Measurements from ENCODE around the gene PIGU. TPM values are rescaled to one million over a fixed set of nuclear protein-coding genes. Genes with fewer than 3 reads are reported as not detected.

Gene PIGU
- polyA plus RNA-seq, 1 of the 3 experiments (the other 2 are of a cell fraction): 40.3 TPM

DNA sequence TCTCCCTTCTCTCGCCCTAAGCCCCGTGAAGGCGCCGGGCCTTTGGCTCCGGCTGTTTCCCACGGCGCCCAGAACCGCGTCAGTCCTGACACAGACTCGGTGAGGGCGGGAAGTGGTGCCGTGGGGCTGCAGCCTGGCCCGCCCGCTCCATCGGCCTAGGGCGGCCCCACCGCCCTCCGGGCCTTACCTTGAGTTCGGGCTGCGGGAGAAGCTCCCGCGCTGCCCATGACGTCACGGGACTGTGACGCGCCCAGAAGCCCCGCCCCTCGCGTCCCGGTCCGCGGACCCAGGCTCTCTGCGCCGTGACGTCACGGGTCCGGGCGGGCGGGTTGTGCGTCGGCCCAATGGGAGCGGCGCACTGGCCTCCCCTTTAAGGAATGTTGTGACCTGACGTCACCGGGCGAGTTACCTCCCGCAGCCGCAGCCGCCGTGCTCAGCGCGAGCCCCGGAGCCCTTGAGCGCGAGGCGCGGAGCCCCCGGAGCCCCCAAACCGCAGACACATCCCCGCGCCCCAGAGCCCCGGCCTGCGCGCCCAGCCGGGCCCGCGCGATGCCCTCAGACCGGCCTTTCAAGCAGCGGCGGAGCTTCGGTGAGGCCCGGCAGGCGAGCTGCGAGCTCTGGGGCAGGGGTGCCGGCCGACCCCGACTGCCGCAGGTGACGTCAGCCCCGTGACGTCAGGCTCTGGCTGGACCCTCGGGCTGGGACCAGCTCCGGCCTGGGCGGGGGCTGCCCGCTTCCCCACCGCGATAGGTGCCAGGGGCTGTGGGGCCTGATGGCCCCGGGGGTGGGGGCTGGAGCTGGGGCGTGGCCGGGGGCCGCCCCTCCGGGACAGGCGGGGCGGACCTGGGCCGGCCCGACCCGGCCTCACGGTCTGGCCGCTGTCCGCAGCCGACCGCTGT is 118.3 kb downstream of the PIGU start, which contains the start of gene MAP1LC3A:
Gene MAP1LC3A (plus strand): TSS at position 399 of the 899 bp plus-strand sequence. CDS start 151 bp downstream, at position 550.
- ChIA-PET CTCF (interaction anchor here (0.6 to 2.6 kb wide), 13 partner anchors 20 to 563 kb away, joined by 3 to 13 read pairs (median 3); no protein-coding TSS in a partner anchor), POLR2A (interaction anchor here (0.6 to 2.3 kb wide), 9 partner anchors 15 to 884 kb away, joined by 3 to 14 read pairs (median 3); partner anchors contain the start of genes ITCH and TP53INP2)
- H3K79me2 ChIP-seq (ENCODE audit: insufficient read depth): no peaks in the 10 kb centered on the region
- H3K4me1 ChIP-seq (ENCODE audit: control insufficient read depth in 1 of 2, insufficient read depth in 2 of 2, low read depth in 1 of 2, low read length in 1 of 2): peaks cover 0 to 9% of the 10 kb centered on the region in 2 experiments; a peak in 1 of 4 replicates
- H3K9me2 ChIP-seq: no peaks in the 10 kb centered on the region
- H3K9ac ChIP-seq: peak within 1 kb of the TSS; percentile 88
- no peaks in the 10 kb centered on the region for H3F3A ChIP-seq (replicated peaks; ENCODE audit: insufficient read depth)
- peak within 1 kb of the TSS; percentile 94 for H2AFZ ChIP-seq (ENCODE audit: low read depth)
- WGBS (ENCODE audit: low lambda C conversion rate): 3% methylated on average over 37 of the region's 103 CpGs
- H3K4me3 ChIP-seq (ENCODE audit: low read depth in 2 of 2, low read length in 1 of 2): peak within 1 kb of the TSS; percentile 73 to 77
- no peaks in the 10 kb centered on the region for H3K9me3 ChIP-seq
- H3K4me2 ChIP-seq: peak within 1 kb of the TSS; percentile 98
- no peaks in the 10 kb centered on the region for H4K20me1 ChIP-seq (ENCODE audit: insufficient read depth)
- peak within 1 kb of the TSS; percentile 45 to 61; a peak in 2 of 4 replicates for H3K27ac ChIP-seq (ENCODE audit: low read depth in 2 of 2, low read length in 1 of 2)
- no peak; the same call in 1 of the 2 replicates for TF ChIP-seq MXI1 (IDR thresholded peaks at IDR 0.05; ENCODE audit: low read depth, low read length)
- TF ChIP-seq, protein P1, sequence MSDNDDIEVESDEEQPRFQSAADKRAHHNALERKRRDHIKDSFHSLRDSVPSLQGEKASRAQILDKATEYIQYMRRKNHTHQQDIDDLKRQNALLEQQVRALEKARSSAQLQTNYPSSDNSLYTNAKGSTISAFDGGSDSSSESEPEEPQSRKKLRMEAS (IDR thresholded peaks at IDR 0.05; ENCODE audit: low read depth): peak; percentile 47; the same call in 1 of the 2 replicates
- peak; percentile 47; the same call in 1 of the 2 replicates for TF ChIP-seq RCOR1 (IDR thresholded peaks at IDR 0.05; ENCODE audit: low read length)
- TF ChIP-seq RFX5 (IDR thresholded peaks at IDR 0.05; ENCODE audit: low read length): peak; percentile 69
- peak; percentile 22; the same call in 1 of the 2 replicates for TF ChIP-seq POLR2AphosphoS5 (IDR thresholded peaks at IDR 0.05; ENCODE audit: low read depth, low read length)
- no peak for TF ChIP-seq RXRA (IDR thresholded peaks at IDR 0.05; ENCODE audit: borderline replicate concordance, low read depth)
- no peak for TF ChIP-seq SMC3 (IDR thresholded peaks at IDR 0.05; ENCODE audit: low read depth, low read length)
- TF ChIP-seq, protein P2, sequence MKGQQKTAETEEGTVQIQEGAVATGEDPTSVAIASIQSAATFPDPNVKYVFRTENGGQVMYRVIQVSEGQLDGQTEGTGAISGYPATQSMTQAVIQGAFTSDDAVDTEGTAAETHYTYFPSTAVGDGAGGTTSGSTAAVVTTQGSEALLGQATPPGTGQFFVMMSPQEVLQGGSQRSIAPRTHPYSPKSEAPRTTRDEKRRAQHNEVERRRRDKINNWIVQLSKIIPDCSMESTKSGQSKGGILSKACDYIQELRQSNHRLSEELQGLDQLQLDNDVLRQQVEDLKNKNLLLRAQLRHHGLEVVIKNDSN (IDR thresholded peaks at IDR 0.05; ENCODE audit: borderline replicate concordance, low read depth): peak; percentile 48
- TF ChIP-seq FOSL2 (IDR thresholded peaks at IDR 0.05; ENCODE audit: borderline replicate concordance, low read depth): no peak
- TF ChIP-seq MEF2A (IDR thresholded peaks at IDR 0.05; ENCODE audit: borderline replicate concordance, low read depth): no peak
- TF ChIP-seq NRF1 (IDR thresholded peaks at IDR 0.05; ENCODE audit: low read depth, low read length): peak; percentile 23; the same call in 1 of the 2 replicates
- peak; percentile 99 for DNase-seq
- H3K27me3 ChIP-seq (ENCODE audit: insufficient read depth): no peaks in the 10 kb centered on the region
- H3K36me3 ChIP-seq (replicated peaks in 1 of 2; ENCODE audit: control insufficient read depth in 1 of 2, insufficient read depth in 2 of 2, low read length in 1 of 2): peaks cover 0 to 6% of the 10 kb centered on the region in 2 experiments

GRCh38 chr20:34557936-34558319 is 119.0 kb downstream of the PIGU start:
- peaks cover 0 to 12% of the 10 kb centered on the region in 2 experiments; a peak in 1 of 4 replicates for H3K4me1 ChIP-seq (ENCODE audit: control insufficient read depth in 1 of 2, insufficient read depth in 2 of 2, low read depth in 1 of 2, low read length in 1 of 2)
- ChIA-PET CTCF (interaction anchor here (0.6 to 2.6 kb wide), 8 partner anchors 19 to 245 kb away, joined by 3 to 13 read pairs (median 4); no protein-coding TSS in a partner anchor), POLR2A (interaction anchor here (0.6 to 2.3 kb wide), 5 partner anchors 14 to 883 kb away, joined by 3 to 14 read pairs (median 5); partner anchors contain the start of gene TP53INP2)
- TF ChIP-seq NFIC (IDR thresholded peaks at IDR 0.05; ENCODE audit: borderline replicate concordance) (no peak), MXI1 (IDR thresholded peaks at IDR 0.05; ENCODE audit: low read depth, low read length) (no peak), GATA2 (CRISPR knock-in tag; IDR thresholded peaks at IDR 0.05) (no peak), SIN3A (IDR thresholded peaks at IDR 0.05; ENCODE audit: borderline replicate concordance, low read depth, low read length) (no peak), NRF1 (IDR thresholded peaks at IDR 0.05; ENCODE audit: low read depth, low read length) (no peak), JUND (IDR thresholded peaks at IDR 0.05) (no peak), TAF1 (IDR thresholded peaks at IDR 0.05; ENCODE audit: borderline replicate concordance, low read depth, low read length) (no peak), RAD21 (IDR thresholded peaks at IDR 0.05; ENCODE audit: low read length) (no peak), ELF1 (IDR thresholded peaks at IDR 0.05) (no peak)
- TF ChIP-seq, protein P3, sequence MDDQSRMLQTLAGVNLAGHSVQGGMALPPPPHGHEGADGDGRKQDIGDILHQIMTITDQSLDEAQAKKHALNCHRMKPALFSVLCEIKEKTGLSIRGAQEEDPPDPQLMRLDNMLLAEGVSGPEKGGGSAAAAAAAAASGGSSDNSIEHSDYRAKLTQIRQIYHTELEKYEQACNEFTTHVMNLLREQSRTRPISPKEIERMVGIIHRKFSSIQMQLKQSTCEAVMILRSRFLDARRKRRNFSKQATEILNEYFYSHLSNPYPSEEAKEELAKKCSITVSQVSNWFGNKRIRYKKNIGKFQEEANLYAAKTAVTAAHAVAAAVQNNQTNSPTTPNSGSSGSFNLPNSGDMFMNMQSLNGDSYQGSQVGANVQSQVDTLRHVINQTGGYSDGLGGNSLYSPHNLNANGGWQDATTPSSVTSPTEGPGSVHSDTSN (IDR thresholded peaks at IDR 0.05): no peak
- TF ChIP-seq, protein P1 (IDR thresholded peaks at IDR 0.05; ENCODE audit: low read depth): no peak
- TF ChIP-seq, protein P4, sequence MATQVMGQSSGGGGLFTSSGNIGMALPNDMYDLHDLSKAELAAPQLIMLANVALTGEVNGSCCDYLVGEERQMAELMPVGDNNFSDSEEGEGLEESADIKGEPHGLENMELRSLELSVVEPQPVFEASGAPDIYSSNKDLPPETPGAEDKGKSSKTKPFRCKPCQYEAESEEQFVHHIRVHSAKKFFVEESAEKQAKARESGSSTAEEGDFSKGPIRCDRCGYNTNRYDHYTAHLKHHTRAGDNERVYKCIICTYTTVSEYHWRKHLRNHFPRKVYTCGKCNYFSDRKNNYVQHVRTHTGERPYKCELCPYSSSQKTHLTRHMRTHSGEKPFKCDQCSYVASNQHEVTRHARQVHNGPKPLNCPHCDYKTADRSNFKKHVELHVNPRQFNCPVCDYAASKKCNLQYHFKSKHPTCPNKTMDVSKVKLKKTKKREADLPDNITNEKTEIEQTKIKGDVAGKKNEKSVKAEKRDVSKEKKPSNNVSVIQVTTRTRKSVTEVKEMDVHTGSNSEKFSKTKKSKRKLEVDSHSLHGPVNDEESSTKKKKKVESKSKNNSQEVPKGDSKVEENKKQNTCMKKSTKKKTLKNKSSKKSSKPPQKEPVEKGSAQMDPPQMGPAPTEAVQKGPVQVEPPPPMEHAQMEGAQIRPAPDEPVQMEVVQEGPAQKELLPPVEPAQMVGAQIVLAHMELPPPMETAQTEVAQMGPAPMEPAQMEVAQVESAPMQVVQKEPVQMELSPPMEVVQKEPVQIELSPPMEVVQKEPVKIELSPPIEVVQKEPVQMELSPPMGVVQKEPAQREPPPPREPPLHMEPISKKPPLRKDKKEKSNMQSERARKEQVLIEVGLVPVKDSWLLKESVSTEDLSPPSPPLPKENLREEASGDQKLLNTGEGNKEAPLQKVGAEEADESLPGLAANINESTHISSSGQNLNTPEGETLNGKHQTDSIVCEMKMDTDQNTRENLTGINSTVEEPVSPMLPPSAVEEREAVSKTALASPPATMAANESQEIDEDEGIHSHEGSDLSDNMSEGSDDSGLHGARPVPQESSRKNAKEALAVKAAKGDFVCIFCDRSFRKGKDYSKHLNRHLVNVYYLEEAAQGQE (IDR thresholded peaks at IDR 0.05; ENCODE audit: low read depth, low read length): no peak

More at GRCh38 chr20:34557936-34558319, 119.0 kb downstream of the PIGU start:
- Histone ChIP-seq H3K9ac (peak overlapping the region; percentile 88), H4K20me1 (ENCODE audit: insufficient read depth) (no peaks in the 10 kb centered on the region), H3F3A (replicated peaks; ENCODE audit: insufficient read depth) (no peaks in the 10 kb centered on the region), H3K36me3 (replicated peaks in 1 of 2; ENCODE audit: control insufficient read depth in 1 of 2, insufficient read depth in 2 of 2, low read length in 1 of 2) (peaks cover 0 to 6% of the 10 kb centered on the region in 2 experiments), H3K9me3 (no peaks in the 10 kb centered on the region), H3K27me3 (ENCODE audit: insufficient read depth) (no peaks in the 10 kb centered on the region), H3K79me2 (ENCODE audit: insufficient read depth) (no peaks in the 10 kb centered on the region), H3K4me2 (peak overlapping the region; percentile 98), H3K4me3 (ENCODE audit: low read depth in 2 of 2, low read length in 1 of 2) (peak overlapping the region; percentile 73 to 77), H2AFZ (ENCODE audit: low read depth) (peak overlapping the region; percentile 94), H3K9me2 (no peaks in the 10 kb centered on the region), H3K27ac (ENCODE audit: low read depth in 2 of 2, low read length in 1 of 2) (peak overlapping the region; percentile 45 to 51; a peak in 2 of 4 replicates)
- DNase-seq: peak; percentile 44
- WGBS (ENCODE audit: low lambda C conversion rate): 26% methylated on average over 11 of the region's 11 CpGs
